B cell (primary cell): ENCODE measurements around the gene CLSTN2. TPM values are rescaled to one million over a fixed set of nuclear protein-coding genes. Genes with fewer than 3 reads are reported as not detected.

Source experiments
- ATAC-seq: fragments of 200-7000 bp; cut with Tn5 transposase; one replicate; pipeline ENCODE4 v1.10.0; 2021; ENCODE audit warnings: low read depth, mild to moderate bottlenecking, moderate number of reproducible peaks, moderate library complexity
- CTCF ChIA-PET: fragments of 350-600 bp; sonication (Branson Sonifier 250); formaldehyde crosslinking; loops from one replicate; lab custom pipeline; 2021; ENCODE audit warnings: antibody characterized with exemption, inconsistent platforms; lab: Charles Lee
- POLR2A ChIA-PET: fragments of 350-600 bp; sonication (Branson Sonifier 250); formaldehyde crosslinking; loops from one replicate; lab custom pipeline; 2021; ENCODE audit warnings: antibody characterized with exemption; lab: Charles Lee
- DNase-seq: peaks from one replicate; pipeline ENCODE4 v3.0.0; 2013
- H2AFZ ChIP-seq: 2 replicates; pipeline ENCODE4 v1.6.1; 2012; ENCODE audit warnings: mild to moderate bottlenecking, low read depth, low read length; ENCODE audit not compliant: insufficient read depth, poor library complexity, severe bottlenecking
- H3K27ac ChIP-seq, 2 donors: 1 replicate in 1 of 2; 2 replicates in 1 of 2; pipeline ENCODE4 v1.5.1; 2012 to 2013; ENCODE audit warnings: low read length in 2 of 2, mild to moderate bottlenecking in 2 of 2, moderate library complexity in 1 of 2
- H3K27me3 ChIP-seq, 4 experiments: fragments of 200-600 bp in 1 of 4; sonication (generic) in 1 of 4; replicated peaks in 1 of 4; 1 replicate in 2 of 4; 2 replicates in 2 of 4; pipeline versions ENCODE4 v1.6.1 to v1.7.0; 2013 to 2016; ENCODE audit warnings: low read length in 3 of 4, mild to moderate bottlenecking in 2 of 4, mixed read lengths in 1 of 4, moderate library complexity in 1 of 4; ENCODE audit not compliant: insufficient read depth in 4 of 4, control insufficient read depth in 3 of 4; ENCODE audit errors: control extremely low read depth in 1 of 4
- H3K36me3 ChIP-seq, 2 experiments: replicated peaks in 1 of 2; 1 replicate in 1 of 2; 2 replicates in 1 of 2; pipeline versions ENCODE4 v1.6.1 to v1.7.1; 2013; ENCODE audit warnings: low read length in 1 of 2; ENCODE audit not compliant: insufficient read depth in 2 of 2, control insufficient read depth in 1 of 2; ENCODE audit errors: control extremely low read depth in 1 of 2, extremely low read depth in 1 of 2
- H3K4me1 ChIP-seq, 2 donors: fragments of 200-600 bp in 1 of 2; sonication (generic) in 1 of 2; 1 replicate in 1 of 2; 2 replicates in 1 of 2; pipeline versions ENCODE4 v1.5.1 to v1.6.1; 2013 to 2017; ENCODE audit warnings: low read length in 2 of 2; ENCODE audit not compliant: control insufficient read depth in 2 of 2, insufficient read depth in 2 of 2
- H3K4me2 ChIP-seq: replicated peaks from 2 replicates; pipeline ENCODE3; 2012; ENCODE audit warnings: mild to moderate bottlenecking, low read depth, low read length; ENCODE audit not compliant: poor library complexity, severe bottlenecking
- H3K4me3 ChIP-seq, 5 experiments: fragments of 200-600 bp in 1 of 5; sonication (generic) in 1 of 5; 1 replicate in 3 of 5; 2 replicates in 2 of 5; pipeline versions ENCODE4 v1.5.1 to v1.7.0; 2011 to 2016; ENCODE audit warnings: low read length in 4 of 5, mild to moderate bottlenecking in 4 of 5, low read depth in 2 of 5, control low read depth in 1 of 5, moderate library complexity in 1 of 5; ENCODE audit not compliant: insufficient read depth in 1 of 5; ENCODE audit errors: control extremely low read depth in 1 of 5, extremely low read depth in 1 of 5
- H3K79me2 ChIP-seq: fragments of 200-600 bp; sonication (generic); one replicate; pipeline ENCODE4 v1.6.0; 2016; ENCODE audit warnings: low read length; ENCODE audit not compliant: control insufficient read depth, insufficient read depth
- H3K9ac ChIP-seq: fragments of 200-600 bp; sonication (generic); 2 replicates; pipeline ENCODE4 v1.6.1; 2017; ENCODE audit warnings: mild to moderate bottlenecking, low read length, moderate library complexity
- H3K9me3 ChIP-seq, 3 donors: one replicate each; pipeline versions ENCODE4 v1.6.1 to v1.7.1; 2013; ENCODE audit warnings: low read length in 2 of 3; ENCODE audit not compliant: control insufficient read depth in 2 of 3, insufficient read depth in 1 of 3; ENCODE audit errors: control extremely low read depth in 1 of 3
- H4K20me1 ChIP-seq: 2 replicates; pipeline ENCODE4 v1.6.0; 2012; ENCODE audit warnings: mild to moderate bottlenecking, low read length; ENCODE audit not compliant: insufficient read depth, control insufficient read depth, poor library complexity, severe bottlenecking
- H3K27ac Mint-ChIP-seq: one replicate; pipeline ENCODE4 v1.8.0; 2021; ENCODE audit warnings: mixed read lengths
- H3K27me3 Mint-ChIP-seq: one replicate; pipeline ENCODE4 v1.8.0; 2021; ENCODE audit warnings: mixed read lengths
- H3K4me1 Mint-ChIP-seq: one replicate; pipeline ENCODE4 v1.8.0; 2021; ENCODE audit warnings: mixed read lengths
- H3K4me3 Mint-ChIP-seq: one replicate; pipeline ENCODE4 v1.8.0; 2021; ENCODE audit warnings: mixed read lengths
- H3K9me3 Mint-ChIP-seq: one replicate; pipeline ENCODE4 v1.8.0; 2022; ENCODE audit warnings: mixed read lengths; ENCODE audit not compliant: insufficient read depth
- CTCF ChIP-seq: fragments of 200-600 bp; IDR thresholded peaks from one replicate; pipeline ENCODE4 v1.8.0; 2022; ENCODE audit warnings: antibody characterized with exemption, mild to moderate bottlenecking
- EZH2 ChIP-seq: IDR thresholded peaks from 2 replicates; pipeline ENCODE4 v1.6.1; 2012; ENCODE audit warnings: borderline replicate concordance, low read depth, mild to moderate bottlenecking, moderate library complexity, low read length; ENCODE audit not compliant: insufficient read depth, poor library complexity, severe bottlenecking
- WGBS: methylation state at CpG from one replicate; pipeline ENCODE4 v1.1.5; 2013; ENCODE audit warnings: missing lambda C conversion rate; ENCODE audit not compliant: insufficient coverage; 5-methylcytosine and 5-hydroxymethylcytosine counted together
- intact Hi-C: fragments of 100-400 bp; cut with micrococcal nuclease; formaldehyde crosslinking; loops from one replicate; pipeline ENCODE4 v1.10.0; 2022
- polyA plus RNA-seq: library from polyadenylated mRNA; depleted of rRNA; stranded (reverse); fragments of >200 nt; gene quantifications from 2 replicates; pipeline ENCODE4 v1.2.3, GENCODE V29; 2012
- total RNA-seq, 2 donors: library from RNA; stranded (reverse); fragments of 120-200 nt in 1 of 2; gene quantifications; 1 replicate in 1 of 2; 2 replicates in 1 of 2; pipeline versions ENCODE4 v1.2.3 to v1.2.4, GENCODE V29; 2013 to 2022

Gene CLSTN2
- total and polyA plus RNA-seq, 2 donors (not counting 1 experiment from before 2014, with no cell fraction given) = not detected

GRCh38 chr3:140494970-140495369, 560.0 kb downstream of the CLSTN2 start:
- ATAC-seq (no peak), DNase-seq (no peak)
- ChIA-PET CTCF (no interaction called here), POLR2A (no interaction called here)
- no CpG with 5 or more reads among the region's 2 CpGs for WGBS
- Histone ChIP-seq H3K4me2 (no peak overlapping the region), H3K4me1 (no peaks in the 10 kb centered on the region), H3K27ac (no peak overlapping the region), H2AFZ (no peak overlapping the region), H3K4me3 (no peak overlapping the region), H3K9me3 (peaks cover 0 to 4% (median 0%) of the 10 kb centered on the region in 3 donors), H3K79me2 (no peaks in the 10 kb centered on the region), H4K20me1 (no peaks in the 10 kb centered on the region), H3K9ac (no peak overlapping the region), H3K27me3 (no peaks in the 10 kb centered on the region), H3K36me3 (no peaks in the 10 kb centered on the region)
- TF ChIP-seq CTCF (no peak), EZH2 (no peak)
- H3K4me1 Mint-ChIP-seq = no peaks in the 10 kb centered on the region
- no peak overlapping the region for H3K27ac Mint-ChIP-seq
- no peaks in the 10 kb centered on the region for H3K27me3 Mint-ChIP-seq
- H3K9me3 Mint-ChIP-seq = no peaks in the 10 kb centered on the region
- intact Hi-C loops = no loop called here
- H3K4me3 Mint-ChIP-seq = no peak overlapping the region

GRCh38 chr3:140497331-140497730, 562.3 kb downstream of the CLSTN2 start:
- no peak overlapping the region for H3K27ac ChIP-seq
- H4K20me1 ChIP-seq = no peaks in the 10 kb centered on the region
- no peak overlapping the region for H3K4me2 ChIP-seq
- TF ChIP-seq CTCF = no peak
- no peak for TF ChIP-seq EZH2
- WGBS = 94% methylated on average over 11 of the region's 11 CpGs
- H3K27ac Mint-ChIP-seq = no peak overlapping the region
- H3K36me3 ChIP-seq = no peaks in the 10 kb centered on the region
- intact Hi-C loops = no loop called here
- peaks cover 0 to 4% (median 0%) of the 10 kb centered on the region in 3 donors for H3K9me3 ChIP-seq
- no peak overlapping the region for H2AFZ ChIP-seq
- H3K4me3 Mint-ChIP-seq = no peak overlapping the region
- POLR2A ChIA-PET = no interaction called here
- peaks cover 7% of the 10 kb centered on the region for H3K27me3 Mint-ChIP-seq
- H3K9ac ChIP-seq = no peak overlapping the region
- H3K27me3 ChIP-seq = no peaks in the 10 kb centered on the region
- H3K9me3 Mint-ChIP-seq = no peaks in the 10 kb centered on the region
- no peaks in the 10 kb centered on the region for H3K4me1 ChIP-seq
- ATAC-seq (no peak), DNase-seq (no peak)
- no peaks in the 10 kb centered on the region for H3K4me1 Mint-ChIP-seq
- CTCF ChIA-PET = no interaction called here
- H3K4me3 ChIP-seq = no peak overlapping the region
- H3K79me2 ChIP-seq = no peaks in the 10 kb centered on the region
